NK-92 (cell line): ENCODE results near the gene PPP2R2B.

ENCODE experiments used
- DNase-seq: peaks from one replicate; lab custom pipeline; 2025; ENCODE audit not compliant: unreplicated experiment; lab: John Stamatoyannopoulos, UW

PPP2R2B gene

GRCh38 chr5:146704949-146705665, 173.4 kb downstream of the PPP2R2B start:
- DNase-seq: no peak

- no peak for DNase-seq
Measured at GRCh38 chr5:146703899-146704298, 174.7 kb downstream of the PPP2R2B start.

DNA sequence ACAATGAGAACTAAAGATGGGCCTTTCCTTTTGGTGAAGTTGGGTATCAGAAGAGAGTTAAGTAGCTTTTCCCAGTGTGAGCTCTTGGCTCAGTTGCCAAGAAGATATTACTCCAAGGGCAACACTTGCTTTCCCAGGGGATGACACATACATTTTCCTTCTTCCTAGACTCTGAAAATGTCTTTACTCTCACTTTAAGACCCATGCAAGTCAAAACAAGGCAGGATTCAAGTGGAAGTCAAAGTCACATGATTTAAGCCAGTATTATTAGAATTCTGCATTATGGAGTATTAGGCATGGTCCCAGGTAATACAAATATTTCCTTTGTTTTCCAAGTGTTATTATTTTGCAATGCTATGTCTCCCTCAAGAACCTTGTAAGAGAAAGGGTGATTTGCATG, 175.1 kb downstream of the PPP2R2B start:
- DNase-seq: no peak

- no peak for DNase-seq
Measured at GRCh38 chr5:146699664-146700418, 178.7 kb downstream of the PPP2R2B start.

- DNase-seq: no peak
Measured at GRCh38 chr5:146699138-146699537, 179.4 kb downstream of the PPP2R2B start.

DNA sequence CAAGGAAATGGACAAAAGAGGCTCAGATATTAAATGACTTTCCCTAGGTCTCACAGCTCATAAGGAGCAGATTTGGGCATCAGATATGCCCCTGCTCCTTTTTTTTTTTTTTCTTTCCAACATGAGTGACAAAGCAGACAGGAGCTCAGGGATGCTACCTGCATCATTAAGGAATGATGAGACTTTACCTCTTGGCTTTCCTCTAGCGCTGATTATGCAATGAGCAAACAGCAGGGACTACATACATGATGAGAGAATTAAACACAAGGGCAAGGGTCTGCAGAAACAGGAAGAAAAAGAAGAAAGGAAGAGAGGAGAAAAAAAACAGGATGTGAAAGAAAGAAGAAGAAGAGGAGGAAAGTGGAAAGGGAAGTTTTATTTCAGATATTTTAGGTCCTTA, 179.9 kb downstream of the PPP2R2B start:
- no peak for DNase-seq

- no peak for DNase-seq
Measured at GRCh38 chr5:146697211-146697610, 181.3 kb downstream of the PPP2R2B start.

DNA sequence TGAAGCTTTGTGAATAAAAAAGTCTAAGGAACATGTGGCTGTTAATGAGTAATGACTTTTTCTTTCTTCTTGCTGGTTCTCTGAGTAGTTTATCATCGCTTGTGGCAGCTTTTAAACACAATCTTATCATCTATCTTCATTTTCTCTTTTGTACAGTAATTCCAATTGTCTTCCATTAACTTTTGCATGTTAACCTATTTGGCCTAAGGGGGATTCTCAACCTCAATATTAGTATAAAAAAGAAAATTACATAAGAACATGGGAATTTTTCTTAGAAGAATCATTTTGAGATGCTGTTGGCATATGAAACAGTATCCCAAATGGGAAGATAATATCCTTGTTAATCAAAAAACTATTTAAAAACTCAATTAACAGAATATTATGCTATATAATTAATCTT, 182.9 kb downstream of the PPP2R2B start:
- DNase-seq: no peak

- no peak for DNase-seq
Measured at GRCh38 chr5:146690880-146691355, 187.6 kb downstream of the PPP2R2B start.

DNA sequence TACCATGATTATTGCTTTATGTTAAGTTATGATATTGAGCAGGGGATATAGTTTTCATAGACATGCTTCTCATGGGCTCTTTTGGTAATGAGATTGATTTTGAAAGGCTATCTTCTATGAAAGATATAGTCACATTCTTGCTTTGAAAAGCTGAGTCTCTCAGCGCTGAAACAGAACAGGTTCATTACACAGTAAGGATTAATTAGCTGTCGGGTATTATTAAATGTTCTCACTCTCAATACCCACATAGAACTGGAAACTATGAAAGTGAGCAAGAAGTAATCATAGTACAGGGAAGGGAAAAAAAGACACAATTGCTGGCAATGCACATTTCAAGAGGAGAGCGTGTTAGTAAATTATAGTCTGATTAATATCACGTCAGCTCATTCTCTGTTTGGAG, 190.9 kb downstream of the PPP2R2B start:
- no peak for DNase-seq

- no peak for DNase-seq
Measured at GRCh38 chr5:146683861-146684260, 194.7 kb downstream of the PPP2R2B start.

GRCh38 chr5:146682899-146683532, 195.5 kb downstream of the PPP2R2B start:
- DNase-seq: no peak

DNA sequence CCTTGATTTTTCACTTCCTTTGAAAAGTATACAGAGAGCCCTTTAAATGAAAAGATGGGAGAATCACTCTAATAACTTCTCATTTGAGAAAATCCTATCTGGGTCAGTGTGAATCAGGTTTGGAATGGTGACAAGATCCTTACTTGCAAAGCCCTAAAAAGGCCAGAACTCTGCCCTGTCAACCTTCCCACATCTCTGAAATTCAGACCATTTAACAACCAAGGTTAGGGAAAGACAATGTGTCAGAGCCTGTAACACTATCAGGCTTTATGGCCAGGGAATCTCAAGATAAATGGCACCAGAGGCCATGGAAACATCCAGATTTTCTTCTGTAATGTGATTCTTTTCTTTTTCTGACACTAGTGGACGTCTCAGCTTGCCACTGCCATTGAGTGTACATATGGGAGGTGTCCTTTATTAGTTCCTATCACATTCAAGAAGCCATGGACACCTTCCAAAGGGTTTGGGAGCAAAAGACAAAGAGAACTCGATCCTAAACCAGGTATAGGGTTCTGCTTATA, 196.9 kb downstream of the PPP2R2B start:
- no peak for DNase-seq

DNA sequence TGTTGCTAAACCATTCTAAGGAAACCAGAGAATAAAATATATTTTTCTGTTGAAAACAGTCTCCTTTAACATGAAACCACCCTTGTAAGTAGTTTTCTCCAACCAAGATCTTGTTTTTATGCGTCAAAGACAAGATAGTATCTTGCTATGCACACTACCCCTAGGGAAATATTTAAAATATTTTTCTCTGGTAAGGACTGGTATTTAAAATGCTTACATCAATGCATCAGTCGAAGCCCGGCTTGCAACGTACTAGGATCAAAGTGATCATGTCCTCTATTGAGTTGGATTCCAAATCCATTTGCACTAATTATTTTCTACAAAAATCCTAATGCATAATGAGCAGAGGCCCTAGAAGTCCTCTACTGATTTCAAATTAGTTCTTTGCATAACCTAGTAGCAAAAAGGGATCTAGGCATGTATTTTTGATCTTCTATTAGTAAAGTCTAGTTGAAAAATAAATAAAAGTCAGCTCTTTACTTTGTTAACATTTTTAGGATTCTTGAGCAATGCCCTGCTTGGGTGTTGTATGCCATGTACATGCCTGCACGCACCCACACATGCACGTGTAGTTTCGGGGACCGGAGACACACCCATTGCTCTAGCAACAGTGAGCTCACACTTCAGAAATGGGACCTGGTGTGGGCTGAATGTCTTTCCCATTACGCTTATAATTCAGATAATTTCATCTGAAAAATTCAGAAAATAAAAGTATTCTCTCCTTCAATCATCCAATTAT, 197.5 kb downstream of the PPP2R2B start:
- DNase-seq: no peak

- no peak for DNase-seq
Measured at GRCh38 chr5:146675636-146676035, 202.9 kb downstream of the PPP2R2B start.

- no peak for DNase-seq
Measured at GRCh38 chr5:146672866-146673265, 205.7 kb downstream of the PPP2R2B start.

DNA sequence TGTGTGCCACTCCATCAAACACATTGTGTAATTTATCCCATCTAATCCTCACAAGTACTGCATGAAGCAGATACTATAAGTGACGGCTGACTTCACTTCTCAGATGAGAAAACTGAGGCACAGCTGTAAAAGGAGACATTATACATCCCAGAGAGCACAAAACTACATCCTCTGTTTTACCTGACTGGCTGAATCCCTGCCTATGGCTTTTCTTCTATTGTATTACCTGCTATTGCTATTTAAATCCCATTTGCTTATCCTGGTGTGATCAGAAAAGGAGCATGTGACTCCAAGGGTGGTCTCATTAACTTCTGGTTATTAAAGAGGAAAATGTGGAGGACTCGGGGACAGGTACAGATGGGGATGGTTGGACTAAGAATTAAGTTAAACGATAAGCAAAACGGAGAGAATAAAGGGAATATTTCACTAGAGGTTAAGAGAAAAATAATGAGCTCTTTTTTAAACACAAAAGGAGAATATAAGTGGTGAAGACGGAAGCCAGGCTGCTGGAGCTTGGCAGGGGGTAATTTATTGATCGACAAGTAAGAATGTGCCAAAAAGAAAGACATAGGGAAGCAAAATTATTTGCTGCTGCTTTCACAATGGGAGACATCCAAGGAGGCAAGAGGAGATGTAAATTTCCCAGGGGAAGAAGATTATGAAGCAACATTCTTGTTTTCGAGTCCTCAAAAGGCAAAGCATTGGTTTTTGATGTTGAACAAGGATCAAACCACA, 206.8 kb downstream of the PPP2R2B start:
- DNase-seq: no peak

GRCh38 chr5:146669656-146670055, 208.9 kb downstream of the PPP2R2B start:
- DNase-seq: no peak

- no peak for DNase-seq
Measured at GRCh38 chr5:146667633-146668272, 210.8 kb downstream of the PPP2R2B start.

- DNase-seq: no peak
Measured at GRCh38 chr5:146662229-146662628, 216.3 kb downstream of the PPP2R2B start.
